ENCODE data around the gene SSBP4.

The SSBP4 gene

DNA sequence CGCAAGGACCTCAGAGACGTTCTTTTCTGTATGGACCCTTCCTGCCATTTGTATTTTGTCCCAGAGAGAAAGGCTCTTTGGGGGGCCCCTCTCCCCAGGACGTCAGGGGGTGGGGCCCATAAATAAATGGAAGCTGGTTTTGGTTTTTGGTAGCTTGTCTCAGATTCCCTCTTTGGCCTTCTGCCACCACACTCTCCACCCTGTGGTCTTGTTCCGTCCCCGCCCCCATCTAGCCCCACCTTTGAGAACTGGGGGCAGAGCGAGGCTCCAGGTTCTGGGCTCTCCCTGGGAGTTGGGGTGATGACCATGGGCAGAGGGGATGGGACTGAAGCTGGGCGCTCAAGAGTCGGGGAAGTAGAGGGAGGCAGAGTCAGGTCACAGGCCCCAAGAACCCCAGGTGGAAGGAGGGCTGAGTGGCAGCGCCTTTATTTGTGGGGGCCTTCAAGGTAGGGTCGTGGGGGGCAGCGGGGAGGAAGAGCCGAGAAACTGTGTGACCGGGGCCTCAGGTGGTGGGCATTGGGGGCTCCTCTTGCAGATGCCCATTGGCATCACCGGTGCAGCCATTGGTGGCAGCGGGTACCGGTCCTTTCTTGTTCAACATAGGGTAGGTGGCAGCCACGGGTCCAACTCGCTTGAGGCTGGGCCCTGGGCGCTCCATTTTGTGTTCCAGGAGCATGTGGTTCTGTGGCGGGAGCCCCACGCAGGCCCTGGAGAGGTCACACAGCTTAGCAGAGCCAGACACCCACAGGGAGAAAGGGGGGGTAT is 15.4 kb downstream of the SSBP4 start:
- no peak for DNase-seq

DNA sequence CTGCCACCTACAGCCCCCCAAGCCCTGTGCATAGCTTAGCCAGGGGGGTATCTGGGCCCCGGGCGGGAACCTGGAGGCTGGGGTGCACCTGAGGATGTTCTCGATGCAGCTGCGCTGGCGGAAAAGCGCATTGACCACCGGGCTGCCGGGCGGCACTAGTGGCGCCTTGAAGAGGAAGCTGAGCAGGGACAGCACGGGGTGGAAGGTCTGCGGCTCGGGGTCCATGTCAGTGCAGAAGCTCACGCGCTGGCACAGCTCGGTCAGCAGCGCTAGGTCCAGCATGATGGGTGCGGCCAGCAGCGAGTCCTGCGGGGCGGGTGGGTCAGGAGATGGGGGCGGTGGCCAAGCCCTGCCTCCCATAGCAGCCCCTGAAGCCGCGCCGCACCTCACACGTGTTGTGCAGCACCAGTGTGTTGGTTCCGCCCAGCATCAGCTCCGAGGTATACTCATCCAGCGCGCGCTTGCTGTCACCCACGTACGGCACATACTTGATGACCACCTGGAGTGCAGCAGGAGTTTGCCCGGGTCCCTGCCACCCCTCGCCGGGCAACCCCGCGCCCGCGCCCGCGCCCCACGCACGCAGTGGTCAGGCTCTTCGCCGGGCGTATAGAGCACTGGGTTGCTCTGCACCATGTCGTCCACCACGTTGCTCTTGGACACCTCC is 16.1 kb downstream of the SSBP4 start:
- no peak for DNase-seq

- no peak for DNase-seq
Observed at GRCh38 chr19:18435842-18436670, 16.9 kb downstream of the SSBP4 start.

DNA sequence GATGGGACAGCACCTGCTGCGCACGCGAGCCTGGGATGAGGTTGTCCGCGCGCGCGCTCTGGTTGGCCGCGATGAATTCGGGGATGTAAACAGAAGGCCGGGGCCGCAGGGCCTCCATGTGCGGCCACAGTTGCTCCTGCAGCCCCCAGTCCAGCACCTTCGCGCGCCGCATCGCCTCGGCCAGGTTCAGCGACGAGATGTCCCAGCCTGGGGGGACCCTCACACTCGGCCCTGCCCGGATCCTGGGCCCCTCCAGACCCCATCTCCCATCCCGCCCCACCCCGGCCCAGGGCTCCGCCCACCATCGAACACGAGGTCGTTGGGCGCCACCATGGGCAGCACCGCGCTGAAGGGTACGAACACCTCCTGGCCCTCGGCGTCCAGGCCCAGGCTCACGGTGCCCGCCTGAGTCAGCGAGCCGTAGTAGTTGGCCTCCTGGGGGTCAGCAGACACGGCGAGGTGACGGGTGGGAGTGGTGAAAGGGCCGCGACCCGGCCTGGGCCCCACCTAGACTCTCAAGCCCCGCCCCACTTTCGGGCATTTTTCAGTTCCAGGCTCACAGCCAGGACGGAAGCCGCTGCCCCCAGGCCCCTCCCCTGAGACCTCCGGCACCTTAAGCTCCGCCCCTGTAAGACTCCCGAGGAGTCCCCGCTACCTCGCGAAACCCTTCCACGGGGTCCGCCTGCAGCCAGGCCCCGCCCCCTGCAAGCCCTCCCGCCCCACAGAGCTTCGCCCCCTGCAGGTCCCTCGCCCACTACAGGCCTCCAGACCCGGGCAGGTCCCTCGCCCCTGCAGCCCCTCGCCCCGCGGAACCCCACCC is 17.7 kb downstream of the SSBP4 start:
- DNase-seq, result peak; percentile 28

- DNase-seq, result no peak
Observed at GRCh38 chr19:18437491-18438330, 18.5 kb downstream of the SSBP4 start, which contains the start of gene ISYNA1. TSS of gene ISYNA1 (minus strand) at chr19:18438133. CDS start at chr19:18437979, 154 bp downstream.

GRCh38 chr19:18438331-18439024 is 19.3 kb downstream of the SSBP4 start:
- no peak for DNase-seq

GRCh38 chr19:18439025-18439909 is 20.1 kb downstream of the SSBP4 start:
- DNase-seq, result no peak

- no peak for DNase-seq
Observed at GRCh38 chr19:18439910-18440237, 20.7 kb downstream of the SSBP4 start.

DNA sequence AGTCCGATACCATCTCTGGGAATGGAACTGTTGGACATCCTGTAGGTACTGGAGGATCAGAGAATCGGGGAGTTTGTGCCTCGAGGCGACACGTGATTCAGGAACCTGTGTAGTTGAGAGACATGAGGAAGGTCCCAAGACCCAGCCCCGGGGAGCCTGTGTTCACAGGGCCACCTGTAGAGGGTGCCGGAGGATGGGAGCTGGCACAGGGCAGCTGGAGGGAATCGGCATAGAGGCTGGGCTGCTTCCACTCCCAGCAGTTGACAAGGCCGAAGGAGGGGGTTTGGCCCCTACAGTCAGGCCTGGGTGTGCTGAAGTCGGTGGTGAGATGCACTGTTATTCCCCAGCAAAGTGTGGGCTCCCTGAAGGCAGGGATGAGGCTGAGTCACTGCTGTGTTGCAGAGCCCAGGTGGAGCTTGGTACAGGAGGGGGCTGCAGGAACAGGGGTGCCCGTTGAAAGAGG is 21.2 kb downstream of the SSBP4 start:
- DNase-seq, result no peak

DNA sequence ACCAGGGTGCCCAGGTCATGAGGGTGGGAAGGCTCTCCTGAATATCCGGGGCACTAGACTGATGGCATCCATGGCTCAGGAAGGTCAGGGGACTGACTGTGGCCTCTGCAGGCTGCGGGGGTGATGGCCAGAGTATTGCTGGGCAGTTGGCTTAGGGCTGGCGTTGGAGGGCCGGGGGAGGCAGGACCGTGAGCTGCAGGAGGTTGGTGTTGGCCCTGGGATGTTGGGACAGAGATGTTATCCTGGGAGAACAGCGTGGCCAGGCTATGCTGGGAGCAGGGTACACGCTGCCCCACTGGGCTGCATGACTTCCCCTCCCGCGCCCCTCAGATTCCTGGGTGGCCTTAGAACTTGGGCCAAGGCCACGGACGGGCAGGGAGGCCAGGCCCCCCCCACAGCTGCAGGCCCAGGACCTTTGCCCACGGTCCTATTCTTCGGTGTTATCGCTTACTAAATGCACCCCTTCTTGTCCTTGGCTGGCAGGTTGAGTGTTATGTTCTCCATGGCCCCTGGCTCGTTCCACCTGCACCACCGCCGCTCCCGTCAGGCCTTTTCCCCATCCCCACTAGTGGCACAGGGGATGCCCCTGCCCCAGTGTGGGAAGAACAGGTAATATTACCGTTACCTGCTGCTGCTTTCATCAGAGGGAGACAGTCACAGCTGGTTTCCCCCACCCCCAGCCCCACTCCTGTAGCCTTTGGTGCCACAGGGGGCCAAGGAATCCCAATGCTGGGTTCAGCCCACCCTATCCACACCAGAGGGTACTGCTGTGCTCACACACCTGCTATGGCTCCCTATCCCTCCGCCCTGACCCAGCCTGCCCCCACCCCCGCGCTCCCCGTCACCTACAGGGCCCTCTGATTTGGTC is 22.0 kb downstream of the SSBP4 start:
- no peak for DNase-seq

GRCh38 chr19:18441804-18442788 is 22.9 kb downstream of the SSBP4 start:
- DNase-seq, result no peak

DNA sequence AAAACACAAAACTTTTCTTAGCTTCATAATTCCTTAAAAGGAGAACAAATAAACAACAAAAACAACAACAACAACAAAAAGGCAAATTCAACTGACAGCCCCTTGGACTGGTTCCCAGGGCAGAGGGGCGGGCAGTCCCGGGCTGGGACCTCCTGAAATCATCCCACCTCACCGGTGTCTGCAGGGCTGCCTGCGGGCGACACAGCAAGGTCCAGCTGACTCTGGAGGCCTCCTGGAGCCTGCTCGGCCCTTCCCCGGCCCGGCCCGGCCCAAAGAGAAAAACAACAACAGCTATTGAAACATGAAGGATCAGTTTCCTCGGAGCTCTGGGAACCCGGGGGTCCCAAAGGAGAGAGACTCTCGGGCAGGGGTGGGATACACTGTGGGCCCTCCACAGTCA is 23.7 kb downstream of the SSBP4 start:
- no peak for DNase-seq

- no peak for DNase-seq
Observed at GRCh38 chr19:18443406-18443805, 24.2 kb downstream of the SSBP4 start.

- no peak for DNase-seq
Observed at GRCh38 chr19:18443831-18444230, 24.6 kb downstream of the SSBP4 start.

DNA sequence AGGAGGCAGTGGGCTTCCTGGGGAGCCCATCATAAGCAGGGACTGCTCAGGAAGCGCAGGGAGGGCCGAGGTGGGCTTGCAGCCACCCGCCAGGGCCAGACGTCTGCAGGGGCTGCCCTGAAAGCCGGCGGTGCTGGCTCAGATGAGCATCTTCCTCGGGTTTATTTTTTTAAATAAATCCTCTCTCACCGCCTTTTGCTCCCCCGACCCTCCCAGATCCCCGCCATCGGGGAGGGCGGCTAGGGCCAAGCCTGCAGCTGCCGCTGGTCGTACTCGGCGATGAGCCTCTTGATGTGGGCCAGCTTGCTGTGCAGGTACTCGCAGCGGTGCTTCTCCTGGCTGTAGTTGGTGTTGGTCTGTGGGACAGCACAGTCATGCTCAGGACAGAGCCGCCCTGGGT is 25.3 kb downstream of the SSBP4 start:
- no peak for DNase-seq

DNA sequence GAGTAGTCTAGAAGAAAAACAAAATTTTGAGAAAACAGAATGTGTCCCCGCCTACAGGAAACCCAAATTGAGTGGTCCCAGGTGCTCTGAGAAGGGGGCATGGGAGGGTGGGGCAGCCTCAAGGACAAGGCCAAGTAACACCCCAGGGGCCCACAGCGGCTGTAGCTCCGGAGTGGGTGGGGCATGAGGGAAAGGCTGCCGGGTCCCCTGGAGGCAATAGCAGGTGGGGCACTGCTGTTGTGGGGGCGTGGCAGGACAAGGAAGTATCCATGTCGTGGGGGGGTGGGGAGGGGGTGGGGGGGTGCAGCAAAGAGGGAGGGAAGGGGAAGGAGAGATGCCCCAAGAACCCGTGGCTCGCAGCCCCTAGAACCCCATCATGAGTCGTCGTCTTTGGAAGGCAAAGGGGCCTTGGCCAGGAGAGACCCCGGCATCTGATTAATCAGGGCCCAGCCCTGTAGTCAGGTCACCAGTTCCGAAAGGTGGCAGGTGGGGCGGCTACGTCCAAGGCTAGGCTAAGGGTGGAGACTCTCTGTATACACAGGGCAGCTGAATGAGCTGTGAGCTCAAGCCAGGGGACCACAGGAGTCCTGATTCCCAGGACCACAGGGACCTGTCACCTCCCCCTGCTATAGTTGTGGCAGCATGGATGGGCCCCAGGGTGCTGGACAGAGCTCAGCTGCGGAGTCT is 26.2 kb downstream of the SSBP4 start:
- DNase-seq, result no peak

- no peak for DNase-seq
Observed at GRCh38 chr19:18446145-18446810, 27.1 kb downstream of the SSBP4 start.
